Measurements from ENCODE around the gene EBP. TPM values are rescaled to one million over a fixed set of nuclear protein-coding genes. Genes with fewer than 3 reads are reported as not detected.

The EBP gene
- total and polyA plus RNA-seq, 9 of the 15 experiments (the other 6 are each of a cell fraction or from before 2014, with no cell fraction given): 228 to 987 (median 274) TPM

GRCh38 chrX:48574270-48575266, 53.0 kb downstream of the EBP start, which contains the start of gene RBM3 (continued):
- TF ChIP-seq ZNF592 (IDR thresholded peaks at IDR 0.05): peak; percentile 77
- no peak for TF ChIP-seq ZNF184 (CRISPR knock-in tag; IDR thresholded peaks at IDR 0.05)
- TF ChIP-seq FOXP1 (CRISPR knock-in tag; IDR thresholded peaks at IDR 0.05): peak; percentile 73; the same call in 1 of the 2 replicates
- peak; percentile 46 for TF ChIP-seq NEUROD1 (IDR thresholded peaks at IDR 0.05; ENCODE audit: borderline replicate concordance, low read depth, low read length, partially characterized antibody)
- no peak for TF ChIP-seq XRCC4 (IDR thresholded peaks at IDR 0.05; ENCODE audit: extremely low read depth, insufficient read depth, insufficient read length)
- TF ChIP-seq TEAD2 (tag; IDR thresholded peaks at IDR 0.05): no peak
- peak; percentile 56; the same call in 1 of the 2 replicates for TF ChIP-seq ETS1 (conservative IDR thresholded peaks at IDR 0.05; ENCODE audit: control insufficient read depth, low read depth, low read length)
- no peak for TF ChIP-seq TFE3 (CRISPR knock-in tag; IDR thresholded peaks at IDR 0.05)
- TF ChIP-seq CCNT2 (IDR thresholded peaks at IDR 0.05; ENCODE audit: borderline replicate concordance, extremely low read depth, insufficient read length, low read depth, low read length): peak; percentile 17
- TF ChIP-seq HNRNPL (IDR thresholded peaks at IDR 0.05; ENCODE audit: low read depth, low read length): no peak
- TF ChIP-seq CAMTA2 (CRISPR knock-in tag; conservative IDR thresholded peaks at IDR 0.05): no peak
- TF ChIP-seq JUN (IDR thresholded peaks at IDR 0.05; ENCODE audit: borderline replicate concordance, low read depth, low read length): no peak
- TF ChIP-seq JUN (CRISPR knock-in tag; IDR thresholded peaks at IDR 0.05; ENCODE audit: borderline replicate concordance): no peak
- no peak for TF ChIP-seq HNRNPK (IDR thresholded peaks at IDR 0.05; ENCODE audit: low read depth, low read length, poor library complexity, severe bottlenecking)
- TF ChIP-seq ZNF551 (CRISPR knock-in tag; IDR thresholded peaks at IDR 0.05): no peak
- TF ChIP-seq MCM7 (IDR thresholded peaks at IDR 0.05): no peak
- TF ChIP-seq KDM1A (IDR thresholded peaks at IDR 0.05): no peak
- no peak for TF ChIP-seq TAL1 (IDR thresholded peaks at IDR 0.05)
